HG02970 (cell line): ENCODE measurements around the gene TEAD2.

Experiments
- ATAC-seq: cut with Tn5 transposase; IDR thresholded peaks from one replicate; pipeline ENCODE4 v1.9.1; 2021; ENCODE audit warnings: mild to moderate bottlenecking, moderate library complexity, moderate number of reproducible peaks; ENCODE audit not compliant: unreplicated experiment, low FRiP score

TEAD2 gene

DNA sequence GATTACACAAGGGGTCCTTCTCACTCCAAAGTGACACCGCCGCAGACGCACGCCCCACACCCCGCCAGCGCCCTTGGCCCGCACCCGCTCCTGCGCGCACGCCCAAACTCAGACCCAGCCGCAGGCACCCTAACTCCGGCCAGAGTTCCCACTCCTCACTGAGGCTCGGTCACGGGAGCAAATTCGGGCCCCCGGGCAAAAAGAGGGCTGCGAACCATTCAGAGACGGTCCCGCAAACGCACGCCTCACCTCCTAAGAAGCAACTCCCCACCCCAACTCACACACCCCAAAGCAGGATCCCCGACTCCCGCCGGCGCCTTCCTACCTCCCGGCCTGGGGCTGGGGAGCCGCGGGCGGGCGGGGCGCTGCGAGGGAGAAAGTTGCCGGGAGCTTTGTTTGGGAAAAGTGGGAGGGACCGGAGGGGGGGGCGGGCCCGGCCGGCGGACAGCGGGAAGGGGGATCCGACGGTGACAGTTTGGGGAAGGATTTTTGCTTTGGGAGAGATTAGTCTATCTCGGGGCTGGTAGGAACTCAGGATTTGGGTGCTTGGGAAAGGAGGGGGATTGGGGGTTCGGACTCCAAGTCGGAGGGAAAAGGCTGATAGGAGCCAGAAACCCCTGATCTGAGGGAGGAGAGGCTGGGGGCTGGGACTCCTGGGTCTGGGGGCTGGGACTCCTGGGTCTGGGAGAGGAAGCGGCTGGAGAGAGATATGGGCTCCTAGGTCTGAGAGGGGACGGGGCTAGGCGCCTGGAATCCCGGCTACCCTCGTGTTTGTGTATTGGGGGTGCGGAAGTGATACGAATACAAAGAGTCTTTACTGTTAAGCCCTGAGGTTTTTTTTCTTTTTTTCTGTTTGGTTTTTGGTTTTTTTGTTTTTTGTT, at the start of gene TEAD2:
TEAD2 (minus strand) TSS at position 369 of the 881 bp plus-strand sequence. CDS start 2,341 bp downstream, outside the sequence.
- ATAC-seq, result no peak

DNA sequence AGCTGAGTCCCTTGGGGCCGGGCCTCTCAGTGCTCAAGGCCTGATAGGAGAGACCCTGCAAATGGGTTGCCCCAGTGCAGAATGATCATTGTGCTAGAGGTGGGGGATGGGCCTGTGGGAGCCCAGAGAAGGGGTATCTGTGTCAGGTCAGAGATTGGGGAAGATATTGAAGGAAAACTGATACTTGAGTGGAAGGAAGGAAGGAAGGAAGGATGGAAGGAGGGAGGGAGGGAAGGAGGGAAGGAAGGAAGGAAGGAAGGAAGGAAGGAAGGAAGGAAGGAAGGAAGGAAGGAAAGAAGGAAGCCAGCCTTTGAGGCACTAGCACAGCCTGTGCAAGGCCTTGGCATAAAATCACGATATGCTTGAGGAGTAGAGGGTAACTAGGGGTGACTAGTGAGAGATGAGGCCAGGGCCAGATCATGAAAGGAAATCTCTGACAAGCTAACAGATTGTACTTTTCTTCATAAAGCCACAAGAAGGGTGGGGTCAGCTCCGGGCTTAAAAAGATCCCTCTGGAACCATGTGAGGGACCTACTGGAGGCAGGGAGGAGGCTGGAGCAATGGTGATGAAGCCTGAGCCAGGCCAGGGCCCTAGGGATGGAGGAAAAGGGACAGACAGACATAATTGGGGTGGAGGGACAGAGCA, 49.6 kb upstream of the TEAD2 start:
- ATAC-seq, result no peak

DNA sequence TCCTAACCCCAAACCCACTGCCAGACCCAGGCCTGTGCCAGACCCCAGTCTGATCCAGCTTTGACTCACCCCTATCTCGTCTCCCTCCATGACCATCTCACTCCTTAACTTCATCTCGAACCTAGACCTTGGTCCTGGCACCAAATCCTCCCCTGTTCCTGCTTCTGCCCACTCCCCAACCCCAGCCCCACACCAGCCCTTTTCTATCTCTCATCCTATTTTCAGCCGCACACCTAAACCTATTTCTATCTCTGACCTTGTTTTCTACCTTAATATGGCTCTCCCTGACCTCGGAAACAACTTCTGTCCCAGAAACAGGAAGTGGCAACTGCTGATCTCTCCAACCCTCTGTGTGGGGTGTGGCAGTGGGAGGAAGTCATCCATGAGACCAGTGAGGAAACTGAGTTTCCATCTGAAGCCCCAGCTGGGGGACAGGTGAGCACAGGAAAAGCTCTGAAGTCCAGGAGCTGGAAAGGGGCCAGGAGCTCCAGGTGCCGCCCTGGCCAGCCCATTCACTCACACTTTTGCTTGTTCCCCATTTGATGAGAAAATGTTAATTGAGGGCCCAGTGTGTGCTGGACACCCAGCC, 47.3 kb upstream of the TEAD2 start:
- ATAC-seq, result no peak

DNA sequence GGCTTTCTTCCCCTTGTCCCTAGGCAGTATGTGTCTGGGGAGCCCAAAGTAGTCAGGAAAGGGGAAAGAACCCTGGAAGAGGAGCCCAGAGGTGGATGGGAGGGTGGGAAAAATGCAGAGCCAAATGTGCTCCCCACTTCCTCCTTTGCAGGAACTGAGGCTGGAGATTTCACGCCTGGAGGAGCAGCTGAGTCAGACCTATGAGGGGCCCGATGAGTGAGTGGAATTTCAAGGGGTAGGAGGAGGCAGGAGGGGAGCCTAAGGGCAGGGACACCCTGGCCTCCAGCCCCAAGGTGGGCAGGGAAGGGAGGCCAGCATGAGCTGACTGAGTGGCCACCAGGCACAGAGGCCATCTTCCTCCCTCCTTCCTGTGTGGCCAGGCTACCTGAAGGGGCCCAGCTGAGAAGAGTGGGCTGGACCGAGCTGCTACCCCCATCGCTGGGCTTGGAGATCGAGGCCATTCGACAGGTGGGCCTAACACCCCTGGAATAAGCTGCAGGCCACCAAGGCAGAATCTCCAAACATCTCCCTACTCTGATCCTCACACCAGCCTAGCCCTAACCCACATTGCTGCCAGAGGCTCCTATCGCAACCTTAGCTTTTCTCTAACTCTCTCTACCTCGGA, 46.7 kb upstream of the TEAD2 start:
- no peak for ATAC-seq

DNA sequence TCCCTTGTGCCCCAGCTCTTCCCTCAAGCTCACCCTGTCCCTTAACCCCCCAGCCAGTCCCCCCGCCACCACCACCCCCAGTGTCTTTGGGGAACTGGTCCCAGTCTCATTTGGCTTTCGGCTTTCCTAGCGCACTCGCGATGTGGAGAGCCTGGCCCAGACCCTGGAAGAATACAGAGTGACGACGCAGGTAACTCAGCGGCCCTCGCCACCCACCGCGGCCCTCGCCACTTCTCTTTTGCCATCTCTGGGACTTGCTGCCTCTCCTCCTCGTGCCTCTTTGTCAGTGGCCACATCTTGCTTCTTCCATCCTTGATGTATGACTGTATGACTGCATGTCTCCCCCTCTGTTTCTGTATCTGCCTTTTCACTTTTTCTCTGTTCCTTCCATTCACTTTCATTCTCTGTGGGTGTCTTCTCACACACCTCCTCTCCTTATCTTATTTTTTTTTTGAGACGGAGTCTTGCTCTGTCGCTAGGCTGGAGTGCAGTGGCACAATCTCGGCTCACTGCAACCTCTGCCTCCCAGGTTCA, 45.3 kb upstream of the TEAD2 start:
- no peak for ATAC-seq

DNA sequence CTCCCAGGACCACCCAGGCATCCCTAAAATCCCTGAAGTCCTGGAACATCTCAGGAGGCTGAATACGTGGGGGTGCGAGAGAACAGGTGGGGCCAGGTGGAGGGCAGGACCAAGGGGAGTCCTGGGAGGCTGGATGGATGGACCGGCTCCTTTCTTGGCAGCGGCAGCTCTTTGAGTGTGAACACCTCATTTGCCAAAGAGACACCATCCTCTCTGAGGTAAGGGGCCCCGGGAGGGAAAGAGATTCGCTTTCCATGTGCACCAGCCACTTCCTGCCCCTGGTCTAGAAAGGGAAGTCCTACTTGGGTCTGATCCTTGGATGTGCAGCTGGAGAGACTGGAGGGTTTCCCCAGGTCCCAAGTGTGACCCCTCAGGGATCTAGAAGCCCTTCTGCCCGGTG, 44.9 kb upstream of the TEAD2 start:
- no peak for ATAC-seq

DNA sequence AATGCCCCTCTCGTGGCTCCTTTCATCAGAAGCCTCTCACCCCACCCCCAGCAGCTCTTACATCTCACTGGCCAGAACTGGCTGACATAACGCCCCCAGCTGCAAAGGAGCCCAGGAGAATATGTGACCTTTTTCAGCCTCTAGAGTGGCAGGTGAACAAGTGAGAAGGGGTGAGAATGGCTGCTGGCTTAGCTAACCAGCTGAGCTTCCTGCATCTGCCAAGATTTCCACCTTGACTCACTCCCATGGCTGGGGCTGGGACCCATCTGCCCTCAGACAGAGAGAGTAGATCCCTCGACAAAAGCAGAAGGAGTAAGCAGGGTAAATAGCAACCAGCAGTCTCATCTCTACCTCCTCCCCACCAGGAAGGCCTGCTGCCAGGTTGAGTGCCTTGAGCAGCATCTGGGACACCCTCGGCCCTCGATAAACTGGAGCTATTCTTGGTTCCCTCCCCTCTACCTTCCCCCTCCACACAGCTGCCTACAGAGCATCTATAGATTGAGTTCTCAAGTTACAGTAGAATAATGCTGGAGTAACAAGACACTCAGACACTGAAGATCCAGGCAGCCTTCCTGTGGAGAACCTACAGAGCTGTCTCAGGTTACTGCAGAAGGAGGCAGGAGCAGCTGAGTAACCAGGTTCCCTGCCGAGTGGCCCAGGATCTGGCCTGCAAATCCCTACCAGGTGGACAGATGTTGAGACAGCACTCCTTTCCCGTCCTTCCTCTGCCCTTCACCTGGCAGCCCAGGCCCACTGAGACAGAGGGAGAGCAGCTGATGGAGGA, 41.4 kb upstream of the TEAD2 start:
- no peak for ATAC-seq

DNA sequence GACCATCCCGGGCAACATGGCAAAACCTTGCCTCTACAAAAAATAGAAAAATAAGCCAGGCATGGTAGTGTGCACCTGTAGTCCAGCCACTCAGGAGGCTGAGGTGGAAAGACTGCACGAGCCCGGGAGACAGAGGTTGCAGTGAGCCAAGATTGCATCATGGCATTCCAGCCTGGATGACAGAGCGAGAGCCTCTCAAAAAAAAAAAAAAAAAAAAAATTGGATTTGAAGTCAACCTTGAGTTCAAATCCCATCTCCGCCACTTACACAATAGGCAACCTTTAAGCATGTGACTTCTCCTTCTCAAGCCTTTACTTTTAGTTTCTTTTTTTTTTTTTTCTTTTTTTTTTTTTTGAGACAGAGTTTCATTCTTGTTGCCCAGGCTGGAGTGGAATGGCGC, 37.8 kb upstream of the TEAD2 start:
- ATAC-seq, result no peak

DNA sequence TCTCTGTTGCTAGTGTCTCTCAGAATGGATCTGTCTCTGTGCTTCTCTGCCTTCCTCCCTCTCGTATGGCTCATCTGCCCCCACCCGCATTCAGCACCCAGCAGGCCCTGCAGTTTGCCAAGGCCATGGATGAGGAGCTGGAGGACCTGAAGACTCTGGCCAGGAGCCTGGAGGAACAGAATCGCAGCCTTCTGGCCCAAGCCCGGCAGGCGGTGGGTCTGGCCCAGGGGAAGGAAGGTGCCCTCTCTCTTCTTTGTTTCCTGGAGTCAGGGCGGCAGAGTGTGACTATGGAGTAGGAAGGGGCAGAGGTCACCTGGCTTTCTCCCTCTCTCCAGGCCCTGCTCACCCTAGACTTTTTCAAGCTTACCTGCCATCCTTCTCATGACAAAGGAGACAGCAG, 36.7 kb upstream of the TEAD2 start:
- no peak for ATAC-seq

DNA sequence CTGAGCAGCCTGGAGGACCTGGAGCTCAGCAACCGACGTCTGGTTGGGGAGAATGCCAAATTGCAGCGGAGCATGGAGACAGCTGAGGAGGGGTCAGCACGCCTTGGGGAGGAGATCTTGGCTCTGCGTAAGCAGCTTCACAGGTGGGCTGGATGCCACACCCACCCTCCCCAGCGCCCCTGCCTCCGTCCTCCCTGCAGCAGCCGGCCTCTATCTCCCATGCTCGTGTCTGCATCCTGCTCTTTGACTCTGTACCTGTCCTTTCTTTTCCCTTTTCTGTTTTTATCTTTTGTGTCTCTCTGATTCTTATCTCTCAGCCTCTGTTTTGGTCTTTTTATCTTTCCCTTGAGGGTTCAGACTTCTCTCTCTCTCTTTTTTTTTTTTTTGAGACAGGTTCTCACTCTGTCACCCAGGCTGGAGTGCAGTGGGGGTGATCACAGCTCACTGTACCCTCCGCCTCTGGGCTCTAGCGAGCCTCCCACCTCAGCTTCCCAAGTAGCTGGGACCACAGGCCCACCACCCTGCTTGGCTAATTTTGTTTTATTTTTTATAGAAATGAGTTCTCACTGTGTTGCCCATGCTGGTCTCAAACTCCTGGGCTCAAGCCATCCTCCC, 35.9 kb upstream of the TEAD2 start:
- no peak for ATAC-seq

DNA sequence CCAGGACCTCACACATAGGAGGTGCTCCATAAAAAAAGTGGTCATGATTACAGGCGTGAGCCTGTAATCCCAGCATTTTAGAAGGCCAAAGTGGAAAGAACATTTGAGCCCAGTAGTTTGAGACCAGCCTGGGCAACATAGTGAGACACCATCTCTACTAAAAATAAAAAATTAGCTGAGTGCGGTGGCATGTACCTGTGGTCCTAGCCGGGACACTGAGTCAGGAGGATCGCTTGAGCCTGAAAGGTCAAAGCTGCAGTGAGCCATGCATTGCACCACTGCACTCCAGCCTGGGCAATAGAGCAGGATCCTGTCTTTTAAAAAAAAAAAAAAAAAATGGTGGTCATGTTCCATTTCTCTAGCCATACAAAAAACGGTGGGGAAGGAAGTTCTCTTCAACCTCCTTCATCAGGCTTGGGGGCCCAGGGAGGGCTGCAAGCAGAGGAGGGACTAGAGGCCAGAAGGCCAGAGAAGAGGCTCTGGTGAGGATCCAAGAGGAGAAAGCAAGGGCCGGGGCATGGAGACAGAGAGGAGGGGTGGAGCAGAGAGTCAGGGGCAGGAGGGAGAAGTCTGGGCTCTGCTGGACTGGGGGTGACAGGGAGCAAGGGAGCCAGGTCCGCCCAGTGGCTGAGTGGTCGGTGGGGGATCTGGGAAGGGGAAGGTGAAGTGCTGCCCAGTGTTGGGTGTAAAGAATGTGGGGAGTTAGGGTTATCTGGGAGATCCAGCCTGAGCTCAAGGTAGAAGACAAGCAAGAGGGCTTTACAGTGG, 34.7 kb upstream of the TEAD2 start:
- ATAC-seq, result no peak

DNA sequence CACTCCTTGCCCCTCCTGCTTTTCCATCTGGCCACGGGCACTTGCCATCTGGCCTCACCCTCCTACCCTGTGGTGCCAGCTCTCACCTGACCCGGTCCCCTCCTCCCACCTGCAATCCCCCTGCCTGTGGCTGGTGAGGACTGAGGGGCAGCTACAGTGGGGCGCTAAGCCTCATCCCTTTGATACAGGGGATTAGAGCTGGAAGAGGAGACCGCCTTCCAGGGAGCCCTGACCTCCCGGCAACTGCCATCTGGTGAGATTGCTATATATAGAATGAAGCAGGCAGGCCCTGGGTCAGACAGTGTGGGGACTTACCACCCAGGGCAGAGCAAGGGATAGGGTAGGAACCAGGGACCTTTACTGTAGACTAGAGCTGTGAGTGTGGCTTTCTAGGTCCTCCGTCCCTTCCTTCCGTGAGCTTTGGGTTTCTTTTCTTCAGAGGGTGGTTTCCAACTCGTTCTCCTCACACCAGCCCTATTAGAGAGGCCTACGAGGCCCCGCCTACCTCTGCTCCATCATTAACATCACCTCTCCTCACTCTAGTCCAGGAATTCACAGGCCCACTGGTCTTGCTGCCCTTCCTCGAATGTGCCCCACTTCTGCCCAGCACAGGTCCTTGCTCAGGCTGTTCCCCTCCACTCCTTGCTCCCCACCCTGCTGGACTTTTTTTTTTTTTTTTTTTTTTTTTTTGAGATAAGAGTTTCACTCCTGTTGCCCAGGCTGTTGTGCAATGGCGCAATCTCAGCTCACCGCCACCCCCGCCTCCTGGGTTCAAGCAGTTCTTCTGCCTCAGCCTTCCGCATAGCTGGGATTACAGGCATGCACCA, 33.6 kb upstream of the TEAD2 start:
- ATAC-seq, result no peak

DNA sequence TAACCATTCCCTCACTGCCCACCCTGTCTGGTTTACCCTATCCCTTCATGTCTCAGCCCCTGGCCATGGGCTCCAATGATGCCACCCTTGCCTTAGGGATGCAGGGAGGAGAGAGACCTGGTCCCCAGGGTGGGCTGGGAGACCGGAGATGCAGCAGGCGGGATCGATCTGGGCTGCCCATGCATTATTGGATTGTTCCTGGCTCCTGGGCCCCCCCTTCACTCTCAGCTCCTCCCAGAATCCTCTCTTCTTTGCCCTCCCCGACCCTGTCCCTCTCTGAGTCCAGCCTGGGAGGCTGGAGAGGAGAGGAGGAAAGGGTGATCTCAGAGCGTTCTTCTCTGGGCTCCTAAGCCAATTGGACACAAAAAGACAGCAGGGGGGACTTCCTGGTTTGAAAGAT, 31.7 kb upstream of the TEAD2 start:
- ATAC-seq, result no peak

DNA sequence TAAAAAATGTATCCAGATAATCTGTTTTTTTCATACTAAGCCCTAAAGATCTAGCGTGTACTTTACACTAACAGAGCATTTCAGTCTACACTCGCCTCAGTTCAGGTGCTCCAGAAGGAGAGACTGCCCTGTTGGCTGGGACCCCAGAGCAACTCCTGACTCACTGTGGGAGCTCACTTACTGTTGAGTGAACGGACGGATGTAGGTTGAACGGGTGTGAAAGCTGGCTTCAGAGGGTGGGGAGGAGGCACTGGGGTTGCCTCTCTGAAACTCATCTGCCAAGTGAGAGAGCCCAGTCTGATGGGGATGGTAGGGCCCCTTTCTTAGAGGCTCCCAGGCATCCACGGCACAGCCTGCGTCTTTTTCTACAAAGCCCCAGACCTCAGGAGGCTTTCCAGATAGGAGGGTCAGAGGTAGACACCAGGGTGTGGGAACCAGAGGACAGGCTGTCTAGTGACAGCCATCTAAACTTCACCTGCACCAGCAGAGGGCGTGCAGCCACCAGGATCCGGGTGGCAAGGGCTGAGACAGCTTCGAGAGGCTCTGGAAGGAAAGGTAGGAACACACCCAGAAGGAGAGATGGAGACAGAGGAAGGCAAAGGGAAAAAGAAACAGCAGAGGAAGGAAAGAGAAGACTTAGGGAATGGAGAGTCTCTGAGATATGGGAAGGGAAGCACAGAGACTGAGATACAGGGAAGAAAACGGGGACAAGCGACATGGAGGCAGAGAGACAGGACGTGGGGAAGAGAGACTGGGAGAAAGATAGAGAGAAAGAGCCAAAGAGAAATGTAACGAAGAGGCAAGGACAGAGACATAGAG, 29.6 kb upstream of the TEAD2 start:
- ATAC-seq, result peak; percentile 53

DNA sequence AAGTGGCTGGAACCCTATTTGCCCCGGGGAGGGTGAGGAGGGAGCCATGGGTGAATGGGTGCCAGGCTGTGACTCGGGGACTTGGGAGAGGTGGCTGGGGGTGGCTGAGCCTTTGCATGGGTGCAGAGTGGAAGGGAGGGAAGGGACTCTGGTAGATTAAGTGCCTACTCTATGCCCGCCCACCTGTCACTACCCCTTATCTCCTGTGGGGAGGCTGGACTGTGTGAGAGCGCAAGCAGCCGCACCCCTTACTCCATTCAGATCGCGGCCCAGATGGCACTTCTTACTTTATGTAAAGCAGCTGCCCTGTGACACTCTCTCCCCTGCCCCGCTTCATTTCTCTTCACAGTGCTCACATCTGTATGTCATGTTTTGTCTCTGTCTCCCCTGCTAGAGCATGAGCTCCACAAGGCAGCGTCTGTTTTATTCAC, 28.7 kb upstream of the TEAD2 start:
- no peak for ATAC-seq

DNA sequence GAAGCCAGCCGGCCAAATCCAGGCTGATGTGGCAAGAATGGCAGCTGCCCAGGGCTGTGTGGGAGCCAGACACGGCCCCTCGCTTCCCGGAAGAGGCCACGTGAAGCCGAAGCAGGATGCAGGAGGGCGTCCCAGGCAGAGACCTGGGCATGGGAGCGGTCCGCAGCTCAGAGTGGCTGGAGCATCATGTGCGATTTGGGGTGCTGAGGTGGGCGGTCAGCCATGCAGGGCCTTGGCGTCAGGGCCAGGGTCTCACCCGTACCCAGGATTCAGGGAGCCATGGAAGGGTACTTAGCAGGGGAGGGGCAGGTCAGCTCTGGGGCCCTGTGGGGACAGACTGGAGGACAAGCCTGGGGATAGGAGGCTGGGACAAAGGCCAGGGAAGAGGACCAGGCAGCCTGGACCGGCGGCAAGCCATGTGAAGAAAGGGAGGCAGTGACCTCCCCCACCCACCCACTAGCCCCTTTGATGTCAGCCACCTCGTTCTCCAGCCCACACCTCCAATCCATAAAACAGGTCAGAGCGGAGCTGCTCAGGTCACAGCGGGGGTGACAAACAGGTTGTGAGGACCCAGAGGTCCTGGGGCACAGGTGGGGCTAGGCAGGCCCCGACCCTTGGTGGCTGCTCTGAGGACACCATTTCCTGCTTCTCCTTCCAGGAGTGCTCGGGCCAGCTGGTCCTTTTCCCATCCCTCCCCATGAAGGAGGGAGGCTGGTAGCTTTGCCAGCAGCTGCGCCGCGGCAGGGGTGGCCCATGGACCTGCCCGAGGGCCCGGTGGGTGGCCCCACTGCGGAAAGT, 28.1 kb upstream of the TEAD2 start:
- ATAC-seq, result no peak
